Pancreas (tissue), 10 donors: ENCODE data around the gene APP. TPM values are rescaled to one million over a fixed set of nuclear protein-coding genes. Genes with fewer than 3 reads are reported as not detected.

ENCODE experiments used
- ATAC-seq, 4 donors: fragments of 200-7000 bp; cut with Tn5 transposase; one replicate each; pipeline versions ENCODE4 v1.8.0 to v1.9.1; 2020; ENCODE audit warnings: mild to moderate bottlenecking in 4 of 4, moderate library complexity in 4 of 4
- DNase-seq, 6 donors: peaks; one replicate each; pipeline ENCODE4 v3.0.0-alpha.2; 2020
- FAIRE-seq: peaks from 2 replicates; lab custom pipeline; 2012; peaks lifted over from hg19 to GRCh38; lab: Jason Lieb, UNC
- H3K27ac ChIP-seq, 4 donors: fragments of 200-600 bp; sonication (generic); 1 replicate in 3 of 4; 2 replicates in 1 of 4; pipeline versions ENCODE4 v1.5.0 to v1.8.0; 2020
- H3K27me3 ChIP-seq, 4 donors: fragments of 200-600 bp; one replicate each; pipeline ENCODE4 v1.8.0; 2021
- H3K36me3 ChIP-seq, 3 donors: fragments of 200-600 bp; sonication (generic) in 1 of 3; one replicate each; pipeline versions ENCODE4 v1.5.0 to v1.8.0; 2020 to 2021
- H3K4me1 ChIP-seq, 3 donors: fragments of 200-600 bp; one replicate each; pipeline ENCODE4 v1.8.0; 2021
- H3K4me3 ChIP-seq, 4 donors: fragments of 200-600 bp; sonication (generic) in 2 of 4; one replicate each; pipeline versions ENCODE4 v1.5.0 to v1.8.0; 2020 to 2021
- H3K9me3 ChIP-seq, 4 donors: fragments of 200-600 bp; one replicate each; pipeline ENCODE4 v1.8.0; 2021
- WGBS, 2 donors: extraction: QIAGEN DNeasy Blood & Tissue Kit; methylation state at CpG; one replicate each; pipeline ENCODE4 v1.1.7; 2013; 5-methylcytosine and 5-hydroxymethylcytosine counted together
- intact Hi-C, 3 donors: fragments of 100-400 bp; cut with DNase I; formaldehyde crosslinking; loops; one replicate each; pipeline versions ENCODE4 v1.11.1 to v1.14.2; 2022
- polyA plus RNA-seq, 2 donors: library from polyadenylated mRNA; stranded (reverse); fragments of 200-250 nt; gene quantifications; one replicate each; pipeline ENCODE4 v1.2.3, GENCODE V29; 2013
- total RNA-seq, 6 donors: library from RNA; stranded (reverse); fragmentation: NEBNext Ultra II Directional in 4 of 6; extraction: Animal tissue kit (Norgen Biotek cat#: 25700) in 4 of 6; gene quantifications; one replicate each; pipeline versions ENCODE4 v1.2.1 to v1.2.4, GENCODE V29; 2021 to 2023
- TF ChIP-seq, protein P1 (sequence below), 4 donors: fragments of 200-600 bp; sonication (generic) in 3 of 4; IDR thresholded peaks; one replicate each; pipeline versions ENCODE4 v1.5.0 to v1.8.0; 2021; ENCODE audit warnings: antibody characterized with exemption in 4 of 4
- donor health status: healthy with polysubstance abuse.
- donor health status: DM: no; HTN: no; CAD: no; lungs with moderate emphysema.
- donor health status: DM: no; HTN: no; CAD: no.
- donor health status: control.
- donor health status: control.
- donor health status: Bipolar disorder and iron deficiency.
- donor health status: DM: yes; HTN: yes; CAD: no.
- donor health status: DM: no; HTN: no; CAD: no.
- donor health status: DM: no; HTN: no; CAD: no.
- donor health status: DM: yes; HTN: yes; CAD: no.

Gene APP
- total and polyA plus RNA-seq, 8 donors, result 50.7 to 372 (median 165) TPM

GRCh38 chr21:26140164-26140579, 30.4 kb downstream of the APP start:
- WGBS, 2 donors, result 75 to 82% methylated on average over 6 of the region's 6 CpGs
- H3K27ac ChIP-seq, result no peak overlapping the region
- FAIRE-seq, result no peak
- no peaks in the 10 kb centered on the region for H3K9me3 ChIP-seq
- H3K36me3 ChIP-seq, result no peaks in the 10 kb centered on the region
- peaks cover 0 to 10% (median 3%) of the 10 kb centered on the region in 3 donors for H3K4me1 ChIP-seq
- H3K4me3 ChIP-seq, result no peak overlapping the region
- H3K27me3 ChIP-seq, result no peaks in the 10 kb centered on the region
- TF ChIP-seq, protein P1, sequence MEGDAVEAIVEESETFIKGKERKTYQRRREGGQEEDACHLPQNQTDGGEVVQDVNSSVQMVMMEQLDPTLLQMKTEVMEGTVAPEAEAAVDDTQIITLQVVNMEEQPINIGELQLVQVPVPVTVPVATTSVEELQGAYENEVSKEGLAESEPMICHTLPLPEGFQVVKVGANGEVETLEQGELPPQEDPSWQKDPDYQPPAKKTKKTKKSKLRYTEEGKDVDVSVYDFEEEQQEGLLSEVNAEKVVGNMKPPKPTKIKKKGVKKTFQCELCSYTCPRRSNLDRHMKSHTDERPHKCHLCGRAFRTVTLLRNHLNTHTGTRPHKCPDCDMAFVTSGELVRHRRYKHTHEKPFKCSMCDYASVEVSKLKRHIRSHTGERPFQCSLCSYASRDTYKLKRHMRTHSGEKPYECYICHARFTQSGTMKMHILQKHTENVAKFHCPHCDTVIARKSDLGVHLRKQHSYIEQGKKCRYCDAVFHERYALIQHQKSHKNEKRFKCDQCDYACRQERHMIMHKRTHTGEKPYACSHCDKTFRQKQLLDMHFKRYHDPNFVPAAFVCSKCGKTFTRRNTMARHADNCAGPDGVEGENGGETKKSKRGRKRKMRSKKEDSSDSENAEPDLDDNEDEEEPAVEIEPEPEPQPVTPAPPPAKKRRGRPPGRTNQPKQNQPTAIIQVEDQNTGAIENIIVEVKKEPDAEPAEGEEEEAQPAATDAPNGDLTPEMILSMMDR (IDR thresholded peaks at IDR 0.05), result no peak
- intact Hi-C loops, result no loop called here
- no peak for DNase-seq
- ATAC-seq, result peak in 3 of 4 donors; percentile 68 to 74 (median 72)

DNA sequence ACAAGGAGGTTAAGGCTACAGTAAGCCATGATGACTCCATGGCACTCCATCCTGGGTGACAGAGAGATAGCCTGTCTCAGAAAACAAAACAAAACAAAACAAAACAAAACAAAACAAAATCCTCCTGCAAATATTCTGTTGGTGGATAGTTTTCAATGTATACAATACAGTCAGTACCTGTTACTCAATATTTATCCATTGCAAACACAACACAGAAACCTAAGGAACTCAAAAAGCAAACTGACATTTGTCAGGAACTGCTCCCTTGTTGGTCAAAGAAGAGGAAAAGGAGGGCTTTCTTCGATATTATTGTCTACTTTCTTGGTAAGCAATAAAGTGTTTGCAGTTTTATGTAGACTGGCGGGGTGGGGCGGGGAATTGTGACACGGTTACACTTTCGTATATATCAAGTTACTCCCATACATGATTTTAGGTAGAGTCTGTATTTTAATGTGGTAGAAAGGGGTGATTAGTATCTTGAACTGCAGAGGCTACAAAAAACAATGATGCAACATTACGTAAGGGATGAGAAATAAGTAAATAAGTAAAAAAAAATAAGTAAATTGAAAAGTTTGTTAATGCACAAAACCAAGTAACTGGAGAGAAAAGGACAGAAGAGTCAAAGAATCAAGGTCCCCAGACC, 31.8 kb downstream of the APP start:
- Histone ChIP-seq H3K27me3 (no peaks in the 10 kb centered on the region), H3K4me3 (no peak overlapping the region), H3K36me3 (no peaks in the 10 kb centered on the region), H3K27ac (no peak overlapping the region), H3K9me3 (no peaks in the 10 kb centered on the region), H3K4me1 (peaks cover 0 to 12% (median 4%) of the 10 kb centered on the region in 3 donors)
- intact Hi-C loops, result no loop called here
- FAIRE-seq (no peak), ATAC-seq (no peak), DNase-seq (no peak)
- 91 to 94% methylated on average over 6 of the region's 6 CpGs for whole genome bisulfite sequencing, 2 donors
- TF ChIP-seq, protein P1 (IDR thresholded peaks at IDR 0.05), result no peak

- TF ChIP-seq, protein P1 (IDR thresholded peaks at IDR 0.05), result no peak
- 95 to 96% methylated on average over 4 of the region's 4 CpGs for WGBS, 2 donors
- FAIRE-seq (no peak), DNase-seq (no peak), ATAC-seq (no peak)
- intact Hi-C loops, result no loop called here
- no peak overlapping the region for H3K4me3 ChIP-seq
- no peaks in the 10 kb centered on the region for H3K36me3 ChIP-seq
- H3K4me1 ChIP-seq, result peaks cover 0 to 12% (median 4%) of the 10 kb centered on the region in 3 donors
- H3K9me3 ChIP-seq, result no peaks in the 10 kb centered on the region
- H3K27ac ChIP-seq, result no peak overlapping the region
- no peaks in the 10 kb centered on the region for H3K27me3 ChIP-seq
Observed at GRCh38 chr21:26137379-26138060, 33.0 kb downstream of the APP start.

GRCh38 chr21:26136671-26137070, 33.9 kb downstream of the APP start:
- ATAC-seq, result peak in 2 of 4 donors; percentile 29 to 34
- no peak for DNase-seq
- Histone ChIP-seq H3K27ac (no peak overlapping the region), H3K27me3 (no peaks in the 10 kb centered on the region), H3K9me3 (no peaks in the 10 kb centered on the region), H3K4me3 (no peak overlapping the region), H3K36me3 (no peaks in the 10 kb centered on the region), H3K4me1 (peaks cover 0 to 12% (median 4%) of the 10 kb centered on the region in 3 donors)
- FAIRE-seq, result no peak
- intact Hi-C loops, result no loop called here
- TF ChIP-seq, protein P1 (IDR thresholded peaks at IDR 0.05), result no peak
- WGBS, 2 donors, result 66 to 78% methylated on average over 6 of the region's 6 CpGs

GRCh38 chr21:26135520-26135919, 35.0 kb downstream of the APP start:
- Histone ChIP-seq H3K4me3 (no peak overlapping the region), H3K9me3 (no peaks in the 10 kb centered on the region), H3K27me3 (no peaks in the 10 kb centered on the region), H3K27ac (no peak overlapping the region), H3K36me3 (no peaks in the 10 kb centered on the region), H3K4me1 (peaks cover 0 to 12% (median 4%) of the 10 kb centered on the region in 3 donors)
- WGBS, 2 donors, result 92 to 93% methylated on average over 7 of the region's 7 CpGs
- intact Hi-C loops, result no loop called here
- ATAC-seq (no peak), FAIRE-seq (no peak), DNase-seq (no peak)
- TF ChIP-seq, protein P1 (IDR thresholded peaks at IDR 0.05), result no peak
